Measurements from ENCODE around the gene CDH1. TPM values are rescaled to one million over a fixed set of nuclear protein-coding genes. Genes with fewer than 3 reads are reported as not detected.

Gene CDH1
- total RNA-seq, 2 experiments from 2014 or later, result 0.31 to 0.49 TPM

- POLR2A ChIA-PET, result no interaction called here
- TF ChIP-seq, protein P1, sequence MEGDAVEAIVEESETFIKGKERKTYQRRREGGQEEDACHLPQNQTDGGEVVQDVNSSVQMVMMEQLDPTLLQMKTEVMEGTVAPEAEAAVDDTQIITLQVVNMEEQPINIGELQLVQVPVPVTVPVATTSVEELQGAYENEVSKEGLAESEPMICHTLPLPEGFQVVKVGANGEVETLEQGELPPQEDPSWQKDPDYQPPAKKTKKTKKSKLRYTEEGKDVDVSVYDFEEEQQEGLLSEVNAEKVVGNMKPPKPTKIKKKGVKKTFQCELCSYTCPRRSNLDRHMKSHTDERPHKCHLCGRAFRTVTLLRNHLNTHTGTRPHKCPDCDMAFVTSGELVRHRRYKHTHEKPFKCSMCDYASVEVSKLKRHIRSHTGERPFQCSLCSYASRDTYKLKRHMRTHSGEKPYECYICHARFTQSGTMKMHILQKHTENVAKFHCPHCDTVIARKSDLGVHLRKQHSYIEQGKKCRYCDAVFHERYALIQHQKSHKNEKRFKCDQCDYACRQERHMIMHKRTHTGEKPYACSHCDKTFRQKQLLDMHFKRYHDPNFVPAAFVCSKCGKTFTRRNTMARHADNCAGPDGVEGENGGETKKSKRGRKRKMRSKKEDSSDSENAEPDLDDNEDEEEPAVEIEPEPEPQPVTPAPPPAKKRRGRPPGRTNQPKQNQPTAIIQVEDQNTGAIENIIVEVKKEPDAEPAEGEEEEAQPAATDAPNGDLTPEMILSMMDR (IDR thresholded peaks at IDR 0.05), result no peak
- H3K27me3 ChIP-seq (ENCODE audit: control insufficient read depth in 1 of 2, insufficient read depth in 2 of 2, low read length in 2 of 2), result no peaks in the 10 kb centered on the region
- H3K36me3 ChIP-seq (ENCODE audit: insufficient read depth, low read length), result no peaks in the 10 kb centered on the region
- H3K4me1 ChIP-seq (ENCODE audit: insufficient read depth, low read length), result no peaks in the 10 kb centered on the region
- no peak overlapping the region for H3K27ac ChIP-seq (ENCODE audit: low read depth in 1 of 2, low read length in 2 of 2)
- intact Hi-C loops (cut with DNase I, micrococcal nuclease), result no loop called here
- no peaks in the 10 kb centered on the region for H3K4me1 Mint-ChIP-seq (ENCODE audit: low read depth)
- no peak overlapping the region for H3K4me3 ChIP-seq (ENCODE audit: low read length)
- CTCF ChIA-PET, result no interaction called here
- DNase-seq, result no peak
- no peaks in the 10 kb centered on the region for H3K36me3 Mint-ChIP-seq (ENCODE audit: low read depth)
- H3K27ac Mint-ChIP-seq, result no peak overlapping the region
- H3K4me3 Mint-ChIP-seq, result no peak overlapping the region
- no peaks in the 10 kb centered on the region for H3K9me3 ChIP-seq (ENCODE audit: control insufficient read depth in 1 of 2, insufficient read depth in 1 of 2, low read length in 2 of 2)
- peaks cover 5% of the 10 kb centered on the region for H3K27me3 Mint-ChIP-seq
- no peak for ATAC-seq (ENCODE audit: poor library complexity)
- H3K9me3 Mint-ChIP-seq, result no peaks in the 10 kb centered on the region
Measured at GRCh38 chr16:68806422-68806821, 69.3 kb downstream of the CDH1 start.

DNA sequence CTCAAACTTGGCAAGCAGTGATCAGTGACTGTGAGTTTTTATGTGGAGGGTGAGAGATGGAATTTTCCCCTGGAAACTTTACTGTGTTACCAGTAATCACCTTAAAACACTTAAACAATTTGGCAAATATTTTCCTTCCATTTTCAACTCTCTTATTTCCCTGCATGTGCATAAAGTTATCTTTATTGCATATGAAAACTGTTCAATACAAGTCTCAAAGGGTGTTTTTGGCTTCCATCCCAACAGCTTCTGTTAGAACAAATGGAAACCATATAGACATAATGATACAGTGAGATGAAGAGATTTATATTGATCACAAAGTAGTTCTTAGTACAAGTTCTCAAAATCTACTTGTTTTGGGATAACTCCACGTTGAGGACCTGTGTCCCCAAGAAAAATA lies 69.9 kb downstream of the CDH1 start:
- POLR2A ChIA-PET, result no interaction called here
- Mint-ChIP-seq H3K4me3 (no peak overlapping the region), H3K27me3 (peaks cover 5% of the 10 kb centered on the region), H3K4me1 (ENCODE audit: low read depth) (no peaks in the 10 kb centered on the region), H3K9me3 (no peaks in the 10 kb centered on the region), H3K36me3 (ENCODE audit: low read depth) (no peaks in the 10 kb centered on the region), H3K27ac (no peak overlapping the region)
- no peak for DNase-seq
- Histone ChIP-seq H3K4me1 (ENCODE audit: insufficient read depth, low read length) (no peaks in the 10 kb centered on the region), H3K27ac (ENCODE audit: low read depth in 1 of 2, low read length in 2 of 2) (no peak overlapping the region), H3K36me3 (ENCODE audit: insufficient read depth, low read length) (no peaks in the 10 kb centered on the region), H3K9me3 (ENCODE audit: control insufficient read depth in 1 of 2, insufficient read depth in 1 of 2, low read length in 2 of 2) (no peaks in the 10 kb centered on the region), H3K27me3 (ENCODE audit: control insufficient read depth in 1 of 2, insufficient read depth in 2 of 2, low read length in 2 of 2) (no peaks in the 10 kb centered on the region), H3K4me3 (ENCODE audit: low read length) (no peak overlapping the region)
- no peak for ATAC-seq (ENCODE audit: poor library complexity)
- CTCF ChIA-PET, result no interaction called here
- TF ChIP-seq, protein P1 (IDR thresholded peaks at IDR 0.05), result no peak
- intact Hi-C loops (cut with DNase I, micrococcal nuclease), result no loop called here

DNA sequence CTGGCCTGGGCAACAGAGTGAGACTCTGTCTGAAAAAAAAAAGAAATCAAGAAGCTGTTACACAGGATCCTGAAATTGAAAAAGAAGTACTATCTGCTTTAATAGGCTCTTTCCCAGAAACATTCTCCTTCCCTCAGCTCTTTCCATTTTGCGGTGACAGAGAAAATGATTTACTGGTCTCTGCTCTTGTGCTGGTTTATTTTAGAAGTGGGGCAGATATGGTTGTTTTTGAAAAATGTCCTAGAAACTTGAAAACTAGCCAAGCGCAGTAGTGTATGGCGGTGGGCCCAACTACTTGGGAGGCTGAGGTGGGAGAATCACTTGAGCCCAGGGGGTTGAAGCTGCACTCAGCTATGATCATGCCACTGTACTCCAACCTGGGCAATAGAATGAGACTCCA lies 77.4 kb downstream of the CDH1 start:
- intact Hi-C loops (cut with DNase I, micrococcal nuclease), result no loop called here
- no peaks in the 10 kb centered on the region for H3K27me3 Mint-ChIP-seq
- no peak overlapping the region for H3K4me3 ChIP-seq (ENCODE audit: low read length)
- H3K4me3 Mint-ChIP-seq, result no peak overlapping the region
- ATAC-seq (ENCODE audit: poor library complexity) (no peak), DNase-seq (no peak)
- H3K4me1 ChIP-seq (ENCODE audit: insufficient read depth, low read length), result no peaks in the 10 kb centered on the region
- H3K9me3 ChIP-seq (ENCODE audit: control insufficient read depth in 1 of 2, insufficient read depth in 1 of 2, low read length in 2 of 2), result no peaks in the 10 kb centered on the region
- CTCF ChIA-PET, result no interaction called here
- H3K9me3 Mint-ChIP-seq, result no peaks in the 10 kb centered on the region
- no peak overlapping the region for H3K27ac ChIP-seq (ENCODE audit: low read depth in 1 of 2, low read length in 2 of 2)
- H3K27me3 ChIP-seq (ENCODE audit: control insufficient read depth in 1 of 2, insufficient read depth in 2 of 2, low read length in 2 of 2), result no peaks in the 10 kb centered on the region
- no peaks in the 10 kb centered on the region for H3K36me3 ChIP-seq (ENCODE audit: insufficient read depth, low read length)
- TF ChIP-seq, protein P1 (IDR thresholded peaks at IDR 0.05), result no peak
- no peak overlapping the region for H3K27ac Mint-ChIP-seq
- H3K4me1 Mint-ChIP-seq (ENCODE audit: low read depth), result no peaks in the 10 kb centered on the region
- H3K36me3 Mint-ChIP-seq (ENCODE audit: low read depth), result no peaks in the 10 kb centered on the region
- POLR2A ChIA-PET, result no interaction called here
